Hepatocyte (in vitro differentiated cells): ENCODE data around the gene DRAP1.

Source experiments
- EZH2 ChIP-seq: fragments of 200-600 bp; sonication (generic); IDR thresholded peaks from 2 replicates; pipeline ENCODE4 v1.6.1; 2016; ENCODE audit warnings: antibody characterized with exemption, mild to moderate bottlenecking, borderline replicate concordance
- EZH2phosphoT487 ChIP-seq: fragments of 200-600 bp; sonication (generic); IDR thresholded peaks from one replicate; pipeline ENCODE4 v1.6.1; 2018; ENCODE audit warnings: antibody characterized with exemption, mild to moderate bottlenecking, low read depth, moderate library complexity; ENCODE audit not compliant: unreplicated experiment, severe bottlenecking
- TF ChIP-seq, protein P1 (sequence below): fragments of 200-600 bp; sonication (generic); IDR thresholded peaks from 2 replicates; pipeline ENCODE4 v1.5.1; 2016; ENCODE audit warnings: antibody characterized with exemption, mild to moderate bottlenecking; ENCODE audit not compliant: poor library complexity

- TF ChIP-seq EZH2 (no peak), EZH2phosphoT487 (no peak)
- TF ChIP-seq, protein P1, sequence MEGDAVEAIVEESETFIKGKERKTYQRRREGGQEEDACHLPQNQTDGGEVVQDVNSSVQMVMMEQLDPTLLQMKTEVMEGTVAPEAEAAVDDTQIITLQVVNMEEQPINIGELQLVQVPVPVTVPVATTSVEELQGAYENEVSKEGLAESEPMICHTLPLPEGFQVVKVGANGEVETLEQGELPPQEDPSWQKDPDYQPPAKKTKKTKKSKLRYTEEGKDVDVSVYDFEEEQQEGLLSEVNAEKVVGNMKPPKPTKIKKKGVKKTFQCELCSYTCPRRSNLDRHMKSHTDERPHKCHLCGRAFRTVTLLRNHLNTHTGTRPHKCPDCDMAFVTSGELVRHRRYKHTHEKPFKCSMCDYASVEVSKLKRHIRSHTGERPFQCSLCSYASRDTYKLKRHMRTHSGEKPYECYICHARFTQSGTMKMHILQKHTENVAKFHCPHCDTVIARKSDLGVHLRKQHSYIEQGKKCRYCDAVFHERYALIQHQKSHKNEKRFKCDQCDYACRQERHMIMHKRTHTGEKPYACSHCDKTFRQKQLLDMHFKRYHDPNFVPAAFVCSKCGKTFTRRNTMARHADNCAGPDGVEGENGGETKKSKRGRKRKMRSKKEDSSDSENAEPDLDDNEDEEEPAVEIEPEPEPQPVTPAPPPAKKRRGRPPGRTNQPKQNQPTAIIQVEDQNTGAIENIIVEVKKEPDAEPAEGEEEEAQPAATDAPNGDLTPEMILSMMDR, result no peak
These were observed 4.0 kb upstream of the DRAP1 start for GRCh38 chr11:65915101-65915820.
